Trophoblast cell (in vitro differentiated cells and primary cell): ENCODE data around the gene CDK3.

Experiments used
- DNase-seq, 2 donors: peaks; one replicate each; pipeline ENCODE4 v3.0.0-alpha.2; 2016
- H2AFZ ChIP-seq: 2 replicates; pipeline ENCODE4 v1.6.1; 2013; ENCODE audit warnings: low read length, moderate library complexity, mild to moderate bottlenecking; ENCODE audit not compliant: insufficient read depth, poor library complexity
- H2AK5ac ChIP-seq: 2 replicates; pipeline ENCODE4 v1.6.1; 2013; ENCODE audit warnings: mild to moderate bottlenecking, low read length
- H2BK120ac ChIP-seq: 2 replicates; pipeline ENCODE4 v1.6.1; 2013; ENCODE audit warnings: low read length, mild to moderate bottlenecking, moderate library complexity; ENCODE audit not compliant: insufficient read depth, poor library complexity
- H2BK12ac ChIP-seq: 2 replicates; pipeline ENCODE4 v1.6.1; 2013; ENCODE audit warnings: mild to moderate bottlenecking, low read length, moderate library complexity
- H2BK5ac ChIP-seq: 2 replicates; pipeline ENCODE4 v1.6.1; 2013; ENCODE audit warnings: low read length, low read depth, moderate library complexity, mild to moderate bottlenecking; ENCODE audit not compliant: poor library complexity
- H3K14ac ChIP-seq: 2 replicates; pipeline ENCODE4 v1.6.1; 2013; ENCODE audit warnings: mild to moderate bottlenecking, low read length
- H3K18ac ChIP-seq: 2 replicates; pipeline ENCODE4 v1.6.1; 2013; ENCODE audit warnings: mild to moderate bottlenecking, low read length
- H3K23ac ChIP-seq: 2 replicates; pipeline ENCODE4 v1.6.1; 2013; ENCODE audit warnings: low read length
- H3K27ac ChIP-seq: 2 replicates; pipeline ENCODE4 v1.5.1; 2013; ENCODE audit warnings: low read depth, mild to moderate bottlenecking, inconsistent platforms, low read length, moderate library complexity
- H3K27me3 ChIP-seq: 2 replicates; pipeline ENCODE4 v1.6.1; 2013; ENCODE audit warnings: inconsistent platforms, mild to moderate bottlenecking, low read length, moderate library complexity; ENCODE audit not compliant: insufficient read depth
- H3K36me3 ChIP-seq, 2 experiments: 1 replicate in 1 of 2; 2 replicates in 1 of 2; pipeline ENCODE4 v1.6.1; 2013; ENCODE audit warnings: low read length in 2 of 2, mild to moderate bottlenecking in 2 of 2, moderate library complexity in 1 of 2; ENCODE audit not compliant: insufficient read depth in 2 of 2, control insufficient read depth in 1 of 2
- H3K4ac ChIP-seq: 2 replicates; pipeline ENCODE4 v1.6.1; 2013; ENCODE audit warnings: low read depth, mild to moderate bottlenecking, low read length, moderate library complexity
- H3K4me1 ChIP-seq, 2 experiments: 1 replicate in 1 of 2; 2 replicates in 1 of 2; pipeline ENCODE4 v1.6.1; 2013; ENCODE audit warnings: low read length in 2 of 2, mild to moderate bottlenecking in 2 of 2, moderate library complexity in 1 of 2; ENCODE audit not compliant: insufficient read depth in 2 of 2, control insufficient read depth in 1 of 2
- H3K4me2 ChIP-seq: 2 replicates; pipeline ENCODE4 v1.6.1; 2013; ENCODE audit warnings: inconsistent platforms, mild to moderate bottlenecking, low read length, moderate library complexity
- H3K4me3 ChIP-seq: 2 replicates; pipeline ENCODE4 v1.5.1; 2013; ENCODE audit warnings: mild to moderate bottlenecking, low read depth, low read length, inconsistent platforms
- H3K79me1 ChIP-seq: one replicate; pipeline ENCODE4 v1.6.1; 2013; ENCODE audit warnings: low read length
- H3K79me2 ChIP-seq: 2 replicates; pipeline ENCODE4 v1.6.1; 2013; ENCODE audit warnings: low read length, mild to moderate bottlenecking; ENCODE audit not compliant: control insufficient read depth, insufficient read depth, poor library complexity
- H3K9ac ChIP-seq: 2 replicates; pipeline ENCODE4 v1.6.1; 2013; ENCODE audit warnings: mild to moderate bottlenecking, low read length
- H3K9me3 ChIP-seq: 2 replicates; pipeline ENCODE4 v1.6.1; 2013; ENCODE audit warnings: low read depth, mild to moderate bottlenecking, control low read depth, inconsistent platforms, low read length; ENCODE audit not compliant: insufficient read depth
- H4K12ac ChIP-seq: 2 replicates; pipeline ENCODE4 v1.6.1; 2013; ENCODE audit warnings: low read depth, mild to moderate bottlenecking, low read length, moderate library complexity
- H4K8ac ChIP-seq: 2 replicates; pipeline ENCODE4 v1.6.1; 2013; ENCODE audit warnings: low read depth, mild to moderate bottlenecking, low read length, moderate library complexity
- H4K91ac ChIP-seq: one replicate; pipeline ENCODE4 v1.6.1; 2013; ENCODE audit warnings: low read depth, mild to moderate bottlenecking, low read length, moderate library complexity
- WGBS: extraction: QIAGEN DNeasy Blood & Tissue Kit; methylation state at CpG from one replicate; pipeline ENCODE4 v1.1.7; 2013; ENCODE audit warnings: missing lambda C conversion rate; ENCODE audit not compliant: insufficient read length, insufficient coverage; ENCODE audit errors: extremely low coverage; 5-methylcytosine and 5-hydroxymethylcytosine counted together

The CDK3 gene

GRCh38 chr17:75985986-75986385 lies 14.7 kb upstream of the CDK3 start:
- no peak overlapping the region for H3K27ac ChIP-seq

DNA sequence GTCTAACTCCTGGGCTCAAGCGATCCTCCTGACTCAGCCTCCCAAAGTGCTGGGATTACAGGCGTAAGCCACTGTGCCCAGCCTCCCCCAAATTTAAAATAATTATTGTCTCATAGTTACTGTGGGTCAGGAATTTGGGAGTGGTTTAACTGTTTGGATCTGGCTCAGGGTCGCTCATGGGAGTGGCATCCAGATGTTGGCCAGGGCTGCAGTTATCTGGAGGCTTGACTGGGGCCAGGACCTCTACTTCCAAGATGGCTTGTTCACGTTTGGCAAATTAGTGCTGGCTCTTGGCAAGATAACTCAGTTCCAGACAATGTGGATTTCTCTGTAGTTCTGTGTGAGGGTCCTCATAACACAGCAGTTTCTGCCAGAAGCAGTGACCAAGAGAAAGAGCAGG lies 13.6 kb upstream of the CDK3 start:
- Histone ChIP-seq H3K27me3 (no peaks in the 10 kb centered on the region), H3K4me1 (peaks cover 7 to 13% of the 10 kb centered on the region in 2 experiments), H3K27ac (no peak overlapping the region), H3K36me3 (peaks cover 7 to 11% of the 10 kb centered on the region in 2 experiments), H3K79me1 (peaks cover 2% of the 10 kb centered on the region), H3K4me2 (no peak overlapping the region), H4K91ac (no peak overlapping the region), H3K4me3 (no peak overlapping the region), H2BK12ac (no peak overlapping the region), H3K4ac (no peak overlapping the region), H4K8ac (no peak overlapping the region), H2BK120ac (no peak overlapping the region), H2AK5ac (no peak overlapping the region), H2BK5ac (no peak overlapping the region), H3K9me3 (peaks cover 3% of the 10 kb centered on the region), H3K23ac (no peak overlapping the region), H3K79me2 (no peaks in the 10 kb centered on the region), H2AFZ (no peak overlapping the region), H3K18ac (no peak overlapping the region), H3K14ac (no peak overlapping the region), H4K12ac (no peak overlapping the region), H3K9ac (no peak overlapping the region)
- WGBS = no CpG with 5 or more reads among the region's 4 CpGs
- DNase-seq = no peak

More at GRCh38 chr17:75985986-75986385, 14.7 kb upstream of the CDK3 start:
- no peak overlapping the region for H3K4me3 ChIP-seq
- no peak overlapping the region for H3K14ac ChIP-seq
- H4K12ac ChIP-seq = no peak overlapping the region
- H3K27me3 ChIP-seq = no peaks in the 10 kb centered on the region
- peaks cover 13 to 20% of the 10 kb centered on the region in 2 experiments for H3K4me1 ChIP-seq
- no peak overlapping the region for H2BK120ac ChIP-seq
- H2BK5ac ChIP-seq = no peak overlapping the region
- peaks cover 12% of the 10 kb centered on the region for H3K79me1 ChIP-seq
- peaks cover 0 to 6% of the 10 kb centered on the region in 2 experiments for H3K36me3 ChIP-seq
- no peak overlapping the region for H3K9ac ChIP-seq
- H3K9me3 ChIP-seq = no peaks in the 10 kb centered on the region
- H3K79me2 ChIP-seq = peaks cover 3% of the 10 kb centered on the region
- peak; percentile 75 to 94 for DNase-seq
- no peak overlapping the region for H2AFZ ChIP-seq
- no peak overlapping the region for H3K23ac ChIP-seq
- H4K91ac ChIP-seq = no peak overlapping the region
- no peak overlapping the region for H3K18ac ChIP-seq
- H2AK5ac ChIP-seq = no peak overlapping the region
- H2BK12ac ChIP-seq = no peak overlapping the region
- WGBS = no CpG with 5 or more reads among the region's 4 CpGs
- H3K4me2 ChIP-seq = no peak overlapping the region
- no peak overlapping the region for H3K4ac ChIP-seq
- H4K8ac ChIP-seq = no peak overlapping the region

GRCh38 chr17:75991396-75991795 lies 9.3 kb upstream of the CDK3 start:
- Histone ChIP-seq H2BK120ac (no peak overlapping the region), H3K27ac (no peak overlapping the region), H2AK5ac (no peak overlapping the region), H3K4me3 (peak overlapping the region; percentile 20), H2AFZ (no peak overlapping the region), H3K4me1 (no peaks in the 10 kb centered on the region), H3K79me1 (no peaks in the 10 kb centered on the region), H3K18ac (no peak overlapping the region), H3K9ac (no peak overlapping the region), H3K14ac (no peak overlapping the region), H3K36me3 (peaks cover 14 to 17% of the 10 kb centered on the region in 2 experiments), H2BK12ac (no peak overlapping the region), H3K4me2 (no peak overlapping the region), H2BK5ac (no peak overlapping the region), H4K8ac (no peak overlapping the region), H3K4ac (no peak overlapping the region), H3K79me2 (no peaks in the 10 kb centered on the region), H4K12ac (no peak overlapping the region), H3K27me3 (no peaks in the 10 kb centered on the region), H3K9me3 (peaks cover 3% of the 10 kb centered on the region), H3K23ac (no peak overlapping the region), H4K91ac (no peak overlapping the region)
- no CpG with 5 or more reads among the region's 9 CpGs for WGBS
- DNase-seq = no peak

GRCh38 chr17:75994802-75995370 lies 5.8 kb upstream of the CDK3 start:
- Histone ChIP-seq H4K91ac (no peak overlapping the region), H3K79me2 (peaks cover 2% of the 10 kb centered on the region), H3K4me3 (no peak overlapping the region), H3K4me1 (peaks cover 15 to 17% of the 10 kb centered on the region in 2 experiments), H2BK5ac (no peak overlapping the region), H2BK120ac (no peak overlapping the region), H3K14ac (no peak overlapping the region), H4K12ac (no peak overlapping the region), H3K9ac (no peak overlapping the region), H3K4ac (no peak overlapping the region), H3K27me3 (no peaks in the 10 kb centered on the region), H3K27ac (no peak overlapping the region), H3K4me2 (no peak overlapping the region), H3K9me3 (peaks cover 3% of the 10 kb centered on the region), H4K8ac (no peak overlapping the region), H2AFZ (no peak overlapping the region), H2BK12ac (no peak overlapping the region), H3K79me1 (peaks cover 11% of the 10 kb centered on the region), H3K23ac (no peak overlapping the region), H2AK5ac (no peak overlapping the region), H3K36me3 (peaks cover 14 to 16% of the 10 kb centered on the region in 2 experiments), H3K18ac (no peak overlapping the region)
- WGBS = no CpG with 5 or more reads among the region's 5 CpGs
- DNase-seq = no peak
